HepG2 (cell line): ENCODE data around the gene TMEM253. TPM values are rescaled to one million over a fixed set of nuclear protein-coding genes. Genes with fewer than 3 reads are reported as not detected.
A peak's percentile ranks its signal among the peaks of the same experiment; 100 is the strongest.

ENCODE experiments used
- ARNT2 ChIP-seq: sonication (generic); formaldehyde crosslinking; IDR thresholded peaks from 2 replicates; pipeline ENCODE4 v1.8.0; 2022; ENCODE audit warnings: mild to moderate bottlenecking, low read depth, missing genetic modification reagents, moderate library complexity
- ERF ChIP-seq: IDR thresholded peaks from 2 replicates; pipeline ENCODE4 v1.6.1; 2018; ENCODE audit warnings: missing biosample characterization, missing genetic modification reagents
- FIP1L1 ChIP-seq: fragments of 200-400 bp; formaldehyde crosslinking; IDR thresholded peaks from 2 replicates; pipeline ENCODE4 v1.6.1; 2018; ENCODE audit warnings: low read depth, mild to moderate bottlenecking, low read length, moderate library complexity, borderline replicate concordance; ENCODE audit not compliant: insufficient read depth
- MED1 ChIP-seq: sonication (generic); formaldehyde crosslinking; IDR thresholded peaks from 2 replicates; pipeline ENCODE4 v1.4.0; 2020; ENCODE audit warnings: missing genetic modification reagents
- NCOA5 ChIP-seq: sonication (generic); formaldehyde crosslinking; IDR thresholded peaks from 2 replicates; pipeline ENCODE4 v1.4.0; 2020; ENCODE audit warnings: missing genetic modification reagents
- NR2C2 ChIP-seq: sonication (generic); formaldehyde crosslinking; IDR thresholded peaks from 2 replicates; pipeline ENCODE4 v1.4.0; 2020; ENCODE audit warnings: missing genetic modification reagents, mild to moderate bottlenecking, moderate library complexity, borderline replicate concordance
- NR2F2 ChIP-seq: IDR thresholded peaks from 2 replicates; pipeline ENCODE4 v1.6.1; 2012; ENCODE audit warnings: low read depth, inconsistent platforms, borderline replicate concordance
- PTBP1 ChIP-seq: fragments of 200-400 bp; formaldehyde crosslinking; IDR thresholded peaks from 2 replicates; pipeline ENCODE4 v1.6.1; 2018; ENCODE audit warnings: low read length, low read depth; ENCODE audit not compliant: poor library complexity, severe bottlenecking
- SOX6 ChIP-seq, 2 experiments: fragments of 450-650 bp in 1 of 2; sonication (generic) in 1 of 2; formaldehyde crosslinking in 1 of 2; IDR thresholded peaks; 2 replicates each; pipeline versions ENCODE4 v1.4.0 to v1.6.1; 2017 to 2020; ENCODE audit warnings: antibody characterized with exemption in 1 of 2, mild to moderate bottlenecking in 1 of 2, missing genetic modification reagents in 1 of 2
- ZNF33B ChIP-seq: sonication (generic); formaldehyde crosslinking; IDR thresholded peaks from 2 replicates; pipeline ENCODE4 v1.5.1; 2020; ENCODE audit warnings: mild to moderate bottlenecking, missing genetic modification reagents
- ZNF552 ChIP-seq: sonication (generic); formaldehyde crosslinking; IDR thresholded peaks from 2 replicates; pipeline ENCODE4 v1.9.0; 2022; ENCODE audit warnings: missing genetic modification reagents, mild to moderate bottlenecking, borderline replicate concordance
- polyA plus RNA-seq, 8 experiments: library from polyadenylated mRNA; depleted of rRNA in 3 of 8; stranded (reverse) in 7 of 8; unstranded in 1 of 8; fragments of >200 nt; fragmentation: Illumina TruSeq in 4 of 8; extraction: Trizol in 4 of 8; gene quantifications; 2 replicates each; pipeline versions ENCODE4 v1.2.1 to v1.2.3, GENCODE V29; 2011 to 2016; ENCODE audit warnings: low read depth in 4 of 8, missing spikeins in 1 of 8, mixed read lengths in 1 of 8; ENCODE audit not compliant: insufficient read depth in 1 of 8
- total RNA-seq, 5 experiments: library from RNA; depleted of rRNA; stranded (reverse); fragments of >200 nt; fragmentation: Illumina TruSeq; extraction: Trizol; gene quantifications; 2 replicates each; pipeline ENCODE4 v1.2.3, GENCODE V29; 2016; ENCODE audit warnings: low read depth in 1 of 5
- TF ChIP-seq, protein P1 (sequence below), 2 experiments: fragments of 450-650 bp in 1 of 2; sonication (generic) in 1 of 2; formaldehyde crosslinking; IDR thresholded peaks; 2 replicates each; pipeline versions ENCODE4 v1.5.0 to v1.8.0; 2020 to 2022; ENCODE audit warnings: mild to moderate bottlenecking in 1 of 2, missing genetic modification reagents in 1 of 2
- TF ChIP-seq, protein P2 (sequence below): sonication (generic); formaldehyde crosslinking; IDR thresholded peaks from 2 replicates; pipeline ENCODE4 v1.4.0; 2020; ENCODE audit warnings: missing genetic modification reagents
- TF ChIP-seq, protein P3 (sequence below): sonication (generic); formaldehyde crosslinking; IDR thresholded peaks from 2 replicates; pipeline ENCODE4 v1.4.0; 2020; ENCODE audit warnings: mild to moderate bottlenecking, missing genetic modification reagents
- TF ChIP-seq, protein P4 (sequence below): IDR thresholded peaks from 2 replicates; pipeline ENCODE4 v1.6.1; 2018; ENCODE audit warnings: missing genetic modification reagents
- TF ChIP-seq, protein P5 (sequence below): sonication (generic); formaldehyde crosslinking; conservative IDR thresholded peaks from 2 replicates; pipeline ENCODE4 v1.8.0; 2022; ENCODE audit warnings: missing genetic modification reagents
- TF ChIP-seq, protein P6 (sequence below): sonication (generic); formaldehyde crosslinking; IDR thresholded peaks from 2 replicates; pipeline ENCODE4 v1.9.0; 2021; ENCODE audit warnings: missing genetic modification reagents, mild to moderate bottlenecking, borderline replicate concordance
- TF ChIP-seq, protein P7 (sequence below): sonication (generic); formaldehyde crosslinking; IDR thresholded peaks from 2 replicates; pipeline ENCODE4 v1.5.0; 2020; ENCODE audit warnings: missing genetic modification reagents

TMEM253 gene
- total and polyA plus RNA-seq, 2 of the 13 experiments (the other 11 are each of a cell fraction or from before 2014, with no cell fraction given), result 0.29 to 0.45 TPM

DNA sequence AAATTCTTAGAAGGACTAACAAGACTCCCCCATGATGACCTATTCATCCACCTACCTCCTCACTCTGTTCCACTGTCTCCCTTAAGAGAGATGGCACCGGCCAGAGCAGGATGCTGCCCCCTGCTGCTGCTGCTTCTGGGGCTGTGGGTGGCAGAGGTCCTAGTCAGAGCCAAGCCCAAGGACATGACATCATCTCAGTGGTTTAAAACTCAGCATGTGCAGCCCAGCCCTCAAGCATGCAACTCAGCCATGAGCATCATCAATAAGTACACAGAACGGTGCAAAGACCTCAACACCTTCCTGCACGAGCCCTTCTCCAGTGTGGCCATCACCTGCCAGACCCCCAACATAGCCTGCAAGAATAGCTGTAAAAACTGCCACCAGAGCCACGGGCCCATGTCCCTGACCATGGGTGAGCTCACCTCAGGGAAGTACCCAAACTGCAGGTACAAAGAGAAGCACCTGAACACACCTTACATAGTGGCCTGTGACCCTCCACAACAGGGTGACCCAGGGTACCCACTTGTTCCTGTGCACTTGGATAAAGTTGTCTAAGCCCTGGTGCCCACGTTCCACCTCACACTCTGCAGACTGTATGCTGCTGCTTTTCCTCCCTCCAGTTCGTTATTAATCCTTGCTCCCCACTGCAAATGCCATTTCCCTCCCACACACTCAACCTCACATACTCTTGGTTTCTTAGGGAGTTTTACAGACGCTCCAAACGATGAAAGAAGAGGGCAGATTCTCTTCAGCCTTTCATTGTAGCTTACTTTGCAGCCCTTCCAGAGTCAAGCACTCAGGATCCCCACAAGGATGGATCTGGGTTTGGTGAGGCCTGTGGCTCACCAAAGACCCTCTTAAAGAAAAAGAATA is 42.8 kb upstream of the TMEM253 start, which contains the start of gene RNASE8 (continued):
- TF ChIP-seq, protein P1, sequence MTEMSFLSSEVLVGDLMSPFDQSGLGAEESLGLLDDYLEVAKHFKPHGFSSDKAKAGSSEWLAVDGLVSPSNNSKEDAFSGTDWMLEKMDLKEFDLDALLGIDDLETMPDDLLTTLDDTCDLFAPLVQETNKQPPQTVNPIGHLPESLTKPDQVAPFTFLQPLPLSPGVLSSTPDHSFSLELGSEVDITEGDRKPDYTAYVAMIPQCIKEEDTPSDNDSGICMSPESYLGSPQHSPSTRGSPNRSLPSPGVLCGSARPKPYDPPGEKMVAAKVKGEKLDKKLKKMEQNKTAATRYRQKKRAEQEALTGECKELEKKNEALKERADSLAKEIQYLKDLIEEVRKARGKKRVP (CRISPR knock-in tag; IDR thresholded peaks at IDR 0.05), result 0 out of 4 replicates have a peak, but pooled peaks of 1 of the 2 experiments have one; percentile 17
- no peak for TF ChIP-seq ARNT2
- TF ChIP-seq, protein P2, sequence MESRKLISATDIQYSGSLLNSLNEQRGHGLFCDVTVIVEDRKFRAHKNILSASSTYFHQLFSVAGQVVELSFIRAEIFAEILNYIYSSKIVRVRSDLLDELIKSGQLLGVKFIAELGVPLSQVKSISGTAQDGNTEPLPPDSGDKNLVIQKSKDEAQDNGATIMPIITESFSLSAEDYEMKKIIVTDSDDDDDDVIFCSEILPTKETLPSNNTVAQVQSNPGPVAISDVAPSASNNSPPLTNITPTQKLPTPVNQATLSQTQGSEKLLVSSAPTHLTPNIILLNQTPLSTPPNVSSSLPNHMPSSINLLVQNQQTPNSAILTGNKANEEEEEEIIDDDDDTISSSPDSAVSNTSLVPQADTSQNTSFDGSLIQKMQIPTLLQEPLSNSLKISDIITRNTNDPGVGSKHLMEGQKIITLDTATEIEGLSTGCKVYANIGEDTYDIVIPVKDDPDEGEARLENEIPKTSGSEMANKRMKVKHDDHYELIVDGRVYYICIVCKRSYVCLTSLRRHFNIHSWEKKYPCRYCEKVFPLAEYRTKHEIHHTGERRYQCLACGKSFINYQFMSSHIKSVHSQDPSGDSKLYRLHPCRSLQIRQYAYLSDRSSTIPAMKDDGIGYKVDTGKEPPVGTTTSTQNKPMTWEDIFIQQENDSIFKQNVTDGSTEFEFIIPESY (CRISPR knock-in tag), result no peak
- TF ChIP-seq, protein P3, sequence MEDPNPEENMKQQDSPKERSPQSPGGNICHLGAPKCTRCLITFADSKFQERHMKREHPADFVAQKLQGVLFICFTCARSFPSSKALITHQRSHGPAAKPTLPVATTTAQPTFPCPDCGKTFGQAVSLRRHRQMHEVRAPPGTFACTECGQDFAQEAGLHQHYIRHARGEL, result no peak
- TF ChIP-seq MED1 (CRISPR knock-in tag), result peak; percentile 35; the same call in 1 of the 2 replicates
- no peak for TF ChIP-seq NCOA5
- TF ChIP-seq, protein P4, sequence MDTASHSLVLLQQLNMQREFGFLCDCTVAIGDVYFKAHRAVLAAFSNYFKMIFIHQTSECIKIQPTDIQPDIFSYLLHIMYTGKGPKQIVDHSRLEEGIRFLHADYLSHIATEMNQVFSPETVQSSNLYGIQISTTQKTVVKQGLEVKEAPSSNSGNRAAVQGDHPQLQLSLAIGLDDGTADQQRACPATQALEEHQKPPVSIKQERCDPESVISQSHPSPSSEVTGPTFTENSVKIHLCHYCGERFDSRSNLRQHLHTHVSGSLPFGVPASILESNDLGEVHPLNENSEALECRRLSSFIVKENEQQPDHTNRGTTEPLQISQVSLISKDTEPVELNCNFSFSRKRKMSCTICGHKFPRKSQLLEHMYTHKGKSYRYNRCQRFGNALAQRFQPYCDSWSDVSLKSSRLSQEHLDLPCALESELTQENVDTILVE, result no peak
- peak; percentile 58; the same call in 1 of the 2 replicates for TF ChIP-seq ERF (CRISPR knock-in tag)
- no peak for TF ChIP-seq SOX6 (IDR thresholded peaks at IDR 0.05)
- no peak for TF ChIP-seq SOX6 (CRISPR knock-in tag; IDR thresholded peaks at IDR 0.05)
- TF ChIP-seq, protein P5, sequence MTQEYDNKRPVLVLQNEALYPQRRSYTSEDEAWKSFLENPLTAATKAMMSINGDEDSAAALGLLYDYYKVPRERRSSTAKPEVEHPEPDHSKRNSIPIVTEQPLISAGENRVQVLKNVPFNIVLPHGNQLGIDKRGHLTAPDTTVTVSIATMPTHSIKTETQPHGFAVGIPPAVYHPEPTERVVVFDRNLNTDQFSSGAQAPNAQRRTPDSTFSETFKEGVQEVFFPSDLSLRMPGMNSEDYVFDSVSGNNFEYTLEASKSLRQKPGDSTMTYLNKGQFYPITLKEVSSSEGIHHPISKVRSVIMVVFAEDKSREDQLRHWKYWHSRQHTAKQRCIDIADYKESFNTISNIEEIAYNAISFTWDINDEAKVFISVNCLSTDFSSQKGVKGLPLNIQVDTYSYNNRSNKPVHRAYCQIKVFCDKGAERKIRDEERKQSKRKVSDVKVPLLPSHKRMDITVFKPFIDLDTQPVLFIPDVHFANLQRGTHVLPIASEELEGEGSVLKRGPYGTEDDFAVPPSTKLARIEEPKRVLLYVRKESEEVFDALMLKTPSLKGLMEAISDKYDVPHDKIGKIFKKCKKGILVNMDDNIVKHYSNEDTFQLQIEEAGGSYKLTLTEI (CRISPR knock-in tag), result no peak
- no peak for TF ChIP-seq NR2C2 (CRISPR knock-in tag)
- peak; percentile 39; the same call in 1 of the 2 replicates for TF ChIP-seq ZNF552 (CRISPR knock-in tag)
- peak; percentile 70; the same call in 1 of the 2 replicates for TF ChIP-seq ZNF33B (CRISPR knock-in tag)
- TF ChIP-seq NR2F2, result no peak
- TF ChIP-seq PTBP1, result no peak
- no peak for TF ChIP-seq FIP1L1
- TF ChIP-seq, protein P6, sequence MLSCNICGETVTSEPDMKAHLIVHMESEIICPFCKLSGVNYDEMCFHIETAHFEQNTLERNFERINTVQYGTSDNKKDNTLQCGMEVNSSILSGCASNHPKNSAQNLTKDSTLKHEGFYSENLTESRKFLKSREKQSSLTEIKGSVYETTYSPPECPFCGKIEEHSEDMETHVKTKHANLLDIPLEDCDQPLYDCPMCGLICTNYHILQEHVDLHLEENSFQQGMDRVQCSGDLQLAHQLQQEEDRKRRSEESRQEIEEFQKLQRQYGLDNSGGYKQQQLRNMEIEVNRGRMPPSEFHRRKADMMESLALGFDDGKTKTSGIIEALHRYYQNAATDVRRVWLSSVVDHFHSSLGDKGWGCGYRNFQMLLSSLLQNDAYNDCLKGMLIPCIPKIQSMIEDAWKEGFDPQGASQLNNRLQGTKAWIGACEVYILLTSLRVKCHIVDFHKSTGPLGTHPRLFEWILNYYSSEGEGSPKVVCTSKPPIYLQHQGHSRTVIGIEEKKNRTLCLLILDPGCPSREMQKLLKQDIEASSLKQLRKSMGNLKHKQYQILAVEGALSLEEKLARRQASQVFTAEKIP, result no peak
- TF ChIP-seq, protein P7, sequence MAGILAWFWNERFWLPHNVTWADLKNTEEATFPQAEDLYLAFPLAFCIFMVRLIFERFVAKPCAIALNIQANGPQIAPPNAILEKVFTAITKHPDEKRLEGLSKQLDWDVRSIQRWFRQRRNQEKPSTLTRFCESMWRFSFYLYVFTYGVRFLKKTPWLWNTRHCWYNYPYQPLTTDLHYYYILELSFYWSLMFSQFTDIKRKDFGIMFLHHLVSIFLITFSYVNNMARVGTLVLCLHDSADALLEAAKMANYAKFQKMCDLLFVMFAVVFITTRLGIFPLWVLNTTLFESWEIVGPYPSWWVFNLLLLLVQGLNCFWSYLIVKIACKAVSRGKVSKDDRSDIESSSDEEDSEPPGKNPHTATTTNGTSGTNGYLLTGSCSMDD (CRISPR knock-in tag), result no peak
